Kidney tubule cell (primary cell): ENCODE measurements around the gene MSMB.
A peak's percentile ranks its signal among the peaks of the same experiment; 100 is the strongest.
"Not testable (repeated sequence)": the region's sequence is repeated elsewhere in the genome, so short reads cannot be mapped to it uniquely, and the experiment has no call there.

Experiments
- DNase-seq: peaks from one replicate; pipeline ENCODE4 v3.0.0-alpha.2; 2018; ENCODE audit warnings: low spot score

MSMB gene

DNA sequence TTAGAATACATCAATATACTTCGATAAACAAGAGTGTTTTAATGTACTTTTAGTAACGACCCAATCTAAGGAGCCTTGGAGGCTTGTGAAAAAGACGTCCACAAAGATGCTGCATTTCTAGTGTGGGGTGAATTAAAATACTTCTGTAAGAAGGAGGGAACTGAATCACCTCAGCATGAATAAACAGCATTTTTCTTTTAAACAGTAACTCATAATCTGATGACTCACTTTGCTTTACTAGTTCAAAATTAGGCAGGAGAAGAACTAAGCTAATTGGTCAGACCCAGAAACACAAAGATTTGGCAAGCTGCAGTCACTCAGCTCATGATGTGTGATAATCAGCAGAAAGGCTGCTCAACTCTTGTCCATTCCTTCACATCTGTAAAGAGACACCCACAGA lies 39.9 kb downstream of the MSMB start:
- DNase-seq, result peak; percentile 76

DNA sequence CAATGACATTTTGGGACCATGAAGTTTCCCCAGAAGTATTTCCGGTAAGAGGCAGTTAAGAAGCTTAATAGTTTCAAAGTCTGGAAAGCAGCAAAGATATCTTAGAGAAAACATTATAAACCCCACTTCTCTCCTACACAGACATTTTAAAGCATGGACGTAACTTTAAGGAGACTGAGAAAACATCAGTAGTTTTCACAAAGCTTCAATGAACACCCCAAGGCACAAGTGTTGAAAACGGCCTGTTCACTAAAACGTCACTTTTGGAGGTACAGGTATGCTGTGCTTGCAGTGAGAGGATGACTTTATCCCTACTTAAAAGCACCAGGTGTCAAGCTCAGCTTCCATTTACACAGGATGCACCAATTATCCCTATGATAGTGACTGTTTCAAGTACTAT lies 40.7 kb downstream of the MSMB start:
- no peak for DNase-seq

- no peak for DNase-seq
Measured at GRCh38 chr10:46004963-46005362, 41.1 kb downstream of the MSMB start.

DNA sequence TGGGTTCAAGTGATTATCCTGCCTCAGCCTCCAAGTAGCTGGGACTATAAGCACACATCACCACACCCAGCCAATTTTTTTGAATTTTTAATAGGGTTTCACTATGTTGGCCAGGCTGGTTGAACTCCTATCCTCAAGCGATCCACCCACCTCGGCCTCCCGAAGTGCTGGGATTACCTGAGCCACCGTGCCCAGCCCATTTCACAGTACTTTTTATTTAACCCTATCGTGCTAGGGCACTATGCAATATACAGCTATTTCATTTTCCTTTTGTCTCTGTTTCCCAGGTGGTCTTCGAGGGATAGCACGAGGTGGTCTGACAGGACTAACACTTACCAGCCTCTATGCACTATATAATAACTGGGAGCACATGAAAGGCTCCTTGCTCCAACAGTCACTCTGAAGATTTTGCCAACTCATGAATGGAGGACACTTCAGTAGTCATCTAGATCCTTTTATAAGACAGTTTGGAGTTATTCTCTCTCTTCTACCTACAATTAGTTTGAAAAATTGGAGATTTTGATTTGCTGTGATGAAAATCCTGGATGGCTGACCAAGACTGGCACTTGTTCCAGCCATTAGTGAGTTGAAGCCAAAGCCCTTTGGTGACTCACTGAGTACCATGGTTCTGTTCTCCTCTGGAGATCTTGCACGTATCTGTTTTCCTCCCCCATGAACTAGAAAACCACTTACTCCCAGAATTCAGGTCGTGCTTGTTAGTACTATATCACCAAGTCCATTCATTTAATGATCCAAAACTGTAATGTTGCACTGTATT lies 43.0 kb downstream of the MSMB start:
- no peak for DNase-seq

DNA sequence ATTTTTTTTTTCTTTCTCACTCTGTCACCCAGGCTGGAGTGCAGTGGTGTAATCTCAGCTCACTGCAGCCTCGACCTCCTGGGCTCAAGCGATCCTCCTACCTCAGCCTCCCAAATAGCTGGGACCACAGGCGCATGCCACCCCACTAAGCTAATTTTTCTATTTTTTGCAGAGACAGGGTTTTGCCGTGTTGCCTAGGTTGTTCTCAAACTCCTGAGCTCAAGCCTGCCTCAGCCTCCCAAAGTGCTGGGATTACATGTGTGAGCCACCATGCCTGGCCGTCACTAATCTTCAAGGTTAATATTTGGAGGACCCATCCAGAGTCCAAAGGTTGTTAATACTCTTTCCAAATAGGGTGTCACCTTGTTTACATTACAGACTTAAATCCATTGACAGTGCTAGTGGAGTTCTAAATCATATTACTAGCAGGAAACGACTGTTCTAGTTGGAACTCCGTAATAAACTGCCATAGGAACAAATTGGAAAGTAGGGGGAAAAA lies 43.8 kb downstream of the MSMB start:
- not testable (repeated sequence) for DNase-seq

DNA sequence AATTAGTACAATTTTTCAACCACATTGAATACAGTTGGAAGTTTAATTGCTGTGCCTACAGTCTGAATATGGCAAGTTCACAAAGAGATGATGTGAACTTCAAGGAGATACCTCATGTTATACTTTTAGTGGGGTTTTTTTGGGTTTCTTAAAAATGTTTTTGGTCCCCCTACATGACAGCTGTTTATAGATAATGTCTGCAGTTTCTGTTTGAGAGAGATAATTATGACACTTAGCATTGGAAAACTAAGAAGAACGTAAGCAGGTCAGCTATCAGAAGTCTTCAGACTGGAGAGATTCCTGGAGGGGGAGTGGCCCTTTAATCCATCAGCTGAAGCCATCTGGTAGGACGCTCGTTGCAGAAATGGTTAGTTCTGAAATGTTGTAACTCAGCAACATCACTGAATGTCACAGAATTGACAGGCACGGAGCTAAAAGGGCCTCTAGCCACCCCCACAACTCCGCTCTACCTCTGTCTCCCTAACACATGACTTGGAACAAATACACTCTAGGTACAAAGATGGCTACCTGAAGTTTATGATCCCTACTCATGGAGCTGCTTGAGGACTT lies 44.8 kb downstream of the MSMB start:
- no peak for DNase-seq

DNA sequence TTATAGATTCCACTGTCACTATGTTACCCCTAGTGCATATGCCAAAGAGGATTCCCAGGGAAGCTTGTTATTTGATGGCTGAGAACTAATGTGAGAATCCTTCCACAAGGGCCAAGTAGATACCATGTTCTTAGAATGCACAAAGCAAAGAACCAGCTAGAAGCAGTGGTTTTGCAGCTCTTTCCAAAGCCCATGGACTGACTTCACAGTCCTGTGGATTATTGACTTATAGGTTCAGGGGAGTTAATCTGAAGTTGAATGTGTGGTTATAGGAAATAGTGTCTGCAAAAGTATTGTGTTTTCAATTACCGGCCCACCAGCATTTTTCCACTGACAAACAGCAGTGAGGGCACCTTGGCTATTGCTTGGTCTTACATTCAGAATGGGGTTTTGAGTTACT lies 45.5 kb downstream of the MSMB start:
- DNase-seq, result no peak

GRCh38 chr10:45999955-46000354 lies 46.1 kb downstream of the MSMB start:
- not testable (repeated sequence) for DNase-seq

- DNase-seq, result no peak
Measured at GRCh38 chr10:45997994-45998763, 47.9 kb downstream of the MSMB start.

GRCh38 chr10:45997557-45997956 lies 48.5 kb downstream of the MSMB start:
- no peak for DNase-seq

- DNase-seq, result not testable (repeated sequence)
Measured at GRCh38 chr10:45985590-45985989, 60.5 kb downstream of the MSMB start.

- DNase-seq, result peak; percentile 64
Measured at GRCh38 chr10:45984473-45984872, 61.6 kb downstream of the MSMB start.

DNA sequence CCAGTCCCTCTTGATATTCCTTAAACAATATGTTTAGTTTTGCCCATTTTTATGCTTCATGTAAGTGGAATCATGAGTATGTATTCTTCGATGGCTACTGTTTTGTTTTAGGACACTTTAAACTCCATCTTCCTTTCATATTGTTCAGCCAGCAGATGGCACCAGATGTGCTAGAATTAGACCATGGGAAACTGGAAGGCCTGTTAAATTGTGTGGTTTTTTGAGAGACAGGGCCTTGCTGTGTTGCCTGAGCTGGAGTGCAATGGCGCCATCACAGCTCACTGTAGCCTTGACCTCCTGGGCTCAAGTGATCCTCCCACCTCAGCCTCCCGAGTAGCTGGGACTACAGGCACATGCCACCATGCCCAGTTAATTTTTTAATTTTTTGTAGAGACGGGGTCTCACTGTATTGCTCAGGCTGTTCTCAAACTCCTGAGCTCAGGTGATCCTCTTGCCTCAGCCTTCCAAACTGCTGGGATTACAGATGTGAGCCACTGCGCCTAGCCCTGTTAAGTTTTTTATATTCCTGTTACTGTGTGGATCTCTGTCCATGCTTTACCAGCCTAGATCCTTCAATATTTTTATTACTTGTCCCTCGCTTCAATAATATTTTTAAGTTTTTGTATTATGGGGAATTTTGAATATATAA lies 62.4 kb downstream of the MSMB start:
- peak; percentile 64 for DNase-seq
